Stimulated activated CD8-positive, alpha-beta memory T cell treated with anti-CD3 and anti-CD28 coated beads, Interleukin-15, amount 100 ng/mL, for 1 hour (primary cell): ENCODE measurements around the gene EML2.
"Not testable (repeated sequence)": the region's sequence is repeated elsewhere in the genome, so short reads cannot be mapped to it uniquely, and the experiment has no call there.

ENCODE experiments used
- DNase-seq: peaks from one replicate; pipeline ENCODE4 v3.0.0-alpha.2; 2020; ENCODE audit warnings: low read depth

The EML2 gene

GRCh38 chr19:45638930-45639729 lies at the start of gene EML2:
EML2 (minus strand) TSS chr19:45639397; CDS start chr19:45639376, 21 bp downstream.
- DNase-seq, result peak; percentile 18

GRCh38 chr19:45687599-45687998 lies 48.4 kb upstream of the EML2 start:
- DNase-seq, result no peak

DNA sequence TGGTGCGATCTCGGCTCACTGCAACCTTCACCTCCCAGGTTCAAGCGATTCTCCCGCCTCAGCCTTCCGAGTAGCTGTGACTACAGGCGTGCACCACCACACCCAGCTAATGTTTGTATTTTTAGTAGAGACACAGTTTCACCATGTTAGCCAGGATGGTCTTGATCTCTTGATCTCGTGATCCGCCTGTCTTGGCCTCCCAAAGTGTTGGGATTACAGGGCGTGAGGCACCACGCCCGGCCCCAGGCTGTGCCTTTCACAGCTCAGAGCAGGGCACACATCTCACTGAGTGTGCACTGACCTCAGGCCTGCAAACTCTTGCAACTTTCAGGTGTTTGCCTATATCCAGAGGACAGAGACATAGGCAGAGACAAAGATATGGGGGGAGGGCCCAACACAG lies 45.8 kb upstream of the EML2 start:
- not testable (repeated sequence) for DNase-seq

DNA sequence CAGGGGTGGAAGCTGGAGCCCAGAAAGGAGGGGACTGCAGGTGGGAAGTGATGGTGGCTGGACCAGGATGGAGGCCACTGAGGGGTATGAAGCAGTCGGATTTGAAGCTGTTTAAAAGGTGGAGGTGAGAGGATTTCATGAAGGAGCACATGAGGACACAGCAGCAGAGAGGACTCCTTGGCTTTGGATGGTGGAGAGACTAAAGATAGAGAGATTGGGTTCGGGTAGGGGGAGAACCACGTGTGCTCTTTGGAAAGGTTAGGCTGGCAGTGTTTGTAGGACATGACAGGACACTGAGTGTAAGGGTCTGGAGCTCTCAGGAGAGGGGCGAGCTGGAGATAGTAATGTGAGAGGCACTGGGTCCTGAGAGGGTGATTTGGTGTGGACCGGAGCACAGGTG lies 43.7 kb upstream of the EML2 start:
- DNase-seq, result no peak

DNA sequence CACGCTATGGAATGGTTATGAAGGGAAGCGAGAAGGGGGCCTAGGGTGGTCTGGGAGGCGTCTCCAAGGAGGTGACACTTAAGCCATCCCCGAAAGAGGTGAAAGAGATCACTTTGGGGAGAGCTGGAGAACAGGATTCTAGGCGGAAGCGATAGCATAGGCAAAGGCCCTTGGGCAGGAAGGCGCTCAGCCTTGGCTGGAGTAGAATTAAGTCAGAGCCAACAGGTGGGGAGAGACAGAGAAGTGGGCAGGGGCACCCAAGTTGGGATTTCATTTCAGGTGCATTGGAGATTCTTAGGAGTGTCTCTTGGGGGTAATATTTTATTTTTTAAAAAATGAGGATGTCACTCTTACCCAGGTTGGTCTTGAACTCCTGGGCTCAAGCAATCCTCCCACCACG lies 42.9 kb upstream of the EML2 start:
- no peak for DNase-seq

GRCh38 chr19:45681391-45682015 lies 42.3 kb upstream of the EML2 start:
- DNase-seq, result peak; percentile 69

- DNase-seq, result peak; percentile 61
Observed at GRCh38 chr19:45677351-45678230, 38.4 kb upstream of the EML2 start.

DNA sequence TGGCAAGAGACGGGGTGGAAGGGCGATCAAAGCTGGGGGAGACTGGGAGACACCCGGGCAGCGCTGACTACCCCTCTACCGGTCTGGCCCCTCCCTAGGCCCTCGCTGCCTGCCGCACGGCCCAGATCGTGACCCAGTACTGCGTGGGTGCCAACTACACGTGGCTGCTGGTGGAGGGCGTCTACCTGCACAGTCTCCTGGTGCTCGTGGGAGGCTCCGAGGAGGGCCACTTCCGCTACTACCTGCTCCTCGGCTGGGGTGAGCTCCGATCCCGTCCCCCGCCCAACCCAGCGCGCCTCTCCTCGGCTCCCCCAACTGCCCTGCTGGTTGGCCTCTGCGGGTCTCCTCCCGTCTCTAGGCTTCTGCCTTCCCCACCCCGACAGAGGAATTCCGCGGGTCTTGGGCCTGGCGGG lies 37.7 kb upstream of the EML2 start:
- no peak for DNase-seq

- no peak for DNase-seq
Observed at GRCh38 chr19:45674946-45675345, 35.7 kb upstream of the EML2 start.

- no peak for DNase-seq
Observed at GRCh38 chr19:45670670-45671453, 31.7 kb upstream of the EML2 start.

- no peak for DNase-seq
Observed at GRCh38 chr19:45668342-45668871, 29.2 kb upstream of the EML2 start.

DNA sequence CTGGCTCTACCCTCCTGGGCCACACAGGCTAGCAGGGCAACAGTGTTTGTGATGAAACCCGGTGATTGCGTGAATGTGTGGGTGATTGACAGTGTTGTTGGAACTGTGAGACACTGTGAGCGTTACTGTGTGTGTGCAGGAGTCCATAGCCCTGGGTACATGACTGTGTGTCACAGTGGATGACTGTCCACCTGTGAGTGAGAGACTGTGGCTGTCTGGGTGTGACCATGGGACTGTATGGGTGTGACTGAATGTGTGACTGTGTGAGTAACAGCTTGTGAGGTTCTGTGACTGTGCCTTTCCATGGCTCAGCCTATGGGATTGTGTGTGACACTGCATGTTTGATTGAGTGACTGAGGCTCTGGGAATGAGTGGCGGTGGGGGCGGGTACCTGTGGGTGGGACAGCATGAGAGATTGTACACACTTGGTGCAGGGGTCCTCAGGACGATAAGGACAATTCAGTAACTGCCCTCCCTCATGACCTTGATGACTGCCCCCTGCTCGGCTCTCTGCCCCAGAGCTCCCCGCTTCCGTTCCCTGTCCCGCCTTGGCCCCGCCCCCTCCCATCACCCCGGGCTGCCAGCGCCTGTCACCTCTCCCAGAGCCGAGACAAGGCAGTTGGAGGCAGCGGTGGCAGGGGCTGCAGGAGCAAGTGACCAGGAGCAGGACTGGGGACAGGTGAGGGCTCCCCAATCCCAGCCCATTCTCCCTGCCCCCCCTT lies 28.6 kb upstream of the EML2 start, which contains the start of gene GIPR:
Gene GIPR (plus strand): TSS at position 602 of the 722 bp plus-strand sequence. CDS start 1,300 bp downstream, outside the sequence.
- no peak for DNase-seq

DNA sequence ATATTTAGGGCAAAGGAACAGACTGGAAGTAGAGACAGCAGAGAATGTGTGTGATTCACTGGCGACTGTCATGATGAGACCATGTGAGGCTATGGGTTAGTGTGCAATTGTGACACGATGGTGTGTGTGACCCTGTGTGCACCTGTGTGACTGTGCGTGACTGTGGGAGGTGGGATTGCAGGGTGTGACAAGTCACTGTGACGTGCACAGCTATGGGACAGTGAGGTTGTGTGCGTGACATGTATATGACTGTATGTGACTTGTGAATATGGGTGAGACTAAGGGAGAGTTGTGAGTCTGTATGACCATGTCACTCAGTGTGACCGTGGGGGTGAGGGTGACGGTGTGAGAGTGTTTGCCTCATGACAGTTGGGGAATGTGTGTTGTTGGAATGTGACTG lies 25.4 kb upstream of the EML2 start:
- no peak for DNase-seq

DNA sequence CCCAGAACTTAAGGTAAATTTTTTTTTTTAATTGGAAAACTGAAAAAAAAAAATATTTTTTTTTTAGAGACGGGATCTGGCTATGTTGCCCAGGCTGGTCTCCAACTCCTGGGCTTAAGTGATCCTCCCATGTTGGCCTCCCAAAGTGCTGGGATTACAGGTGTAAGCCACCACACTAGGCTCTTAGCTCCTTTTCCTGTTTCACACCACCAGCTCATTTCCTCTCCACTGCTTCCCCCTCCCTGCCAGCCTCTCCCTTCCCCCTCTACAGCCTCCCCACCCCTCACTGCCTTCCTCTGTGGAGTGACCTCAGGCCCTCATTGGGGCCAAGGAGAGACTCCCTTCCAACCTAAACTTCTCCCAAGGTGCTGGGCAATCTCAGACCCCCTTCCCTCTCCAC lies 24.6 kb upstream of the EML2 start:
- no peak for DNase-seq

DNA sequence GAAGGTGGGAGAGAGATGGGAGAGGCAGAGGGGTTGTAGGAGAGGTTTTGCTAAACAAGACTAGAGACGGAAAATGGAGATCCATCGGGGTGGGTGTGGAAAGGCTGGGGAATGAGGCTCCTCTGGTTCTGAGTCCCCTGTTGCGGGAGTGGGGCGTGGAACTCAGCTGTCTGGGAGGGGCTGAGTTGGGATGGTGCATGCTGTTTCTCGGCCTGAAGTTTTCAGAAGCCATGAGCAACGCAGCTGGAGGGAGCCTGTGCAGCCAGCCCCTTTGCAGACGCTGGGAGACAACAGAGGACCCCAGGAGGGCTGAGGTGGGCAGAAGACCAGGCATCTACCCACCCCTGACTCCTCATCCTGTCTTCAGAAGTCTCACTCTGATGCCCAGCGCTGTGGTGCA lies 21.4 kb upstream of the EML2 start:
- DNase-seq, result no peak

DNA sequence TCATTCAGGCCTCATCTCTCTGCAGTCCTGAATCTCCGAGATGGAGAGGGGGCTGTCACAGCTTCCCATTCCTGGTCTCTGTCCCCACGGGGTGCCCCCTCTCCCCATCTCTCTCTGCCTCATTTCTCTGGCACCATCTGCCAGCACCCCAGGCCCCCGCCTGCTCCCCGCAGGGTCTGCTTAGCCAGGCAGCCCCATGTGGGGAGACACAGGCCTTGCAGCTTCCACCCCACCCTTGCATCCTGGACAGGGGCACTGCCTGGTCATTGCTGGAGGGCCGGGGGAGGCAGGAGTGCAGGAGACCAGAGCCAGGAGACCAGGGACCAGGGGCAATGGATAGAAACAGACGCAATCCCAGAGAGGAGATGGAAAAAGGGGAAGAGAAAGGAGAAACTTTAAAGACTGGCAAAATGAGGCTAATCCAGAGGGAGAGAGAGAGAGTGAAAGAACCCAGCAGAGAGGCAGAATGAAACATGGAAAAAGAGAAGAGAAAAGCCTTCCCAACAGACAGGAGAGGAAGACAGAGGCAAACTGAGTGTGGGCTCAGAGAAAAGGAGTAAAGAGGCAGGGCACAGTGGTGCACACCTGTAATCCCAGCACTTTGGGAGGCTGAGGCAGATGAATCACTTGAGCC lies 20.0 kb upstream of the EML2 start:
- DNase-seq, result no peak

DNA sequence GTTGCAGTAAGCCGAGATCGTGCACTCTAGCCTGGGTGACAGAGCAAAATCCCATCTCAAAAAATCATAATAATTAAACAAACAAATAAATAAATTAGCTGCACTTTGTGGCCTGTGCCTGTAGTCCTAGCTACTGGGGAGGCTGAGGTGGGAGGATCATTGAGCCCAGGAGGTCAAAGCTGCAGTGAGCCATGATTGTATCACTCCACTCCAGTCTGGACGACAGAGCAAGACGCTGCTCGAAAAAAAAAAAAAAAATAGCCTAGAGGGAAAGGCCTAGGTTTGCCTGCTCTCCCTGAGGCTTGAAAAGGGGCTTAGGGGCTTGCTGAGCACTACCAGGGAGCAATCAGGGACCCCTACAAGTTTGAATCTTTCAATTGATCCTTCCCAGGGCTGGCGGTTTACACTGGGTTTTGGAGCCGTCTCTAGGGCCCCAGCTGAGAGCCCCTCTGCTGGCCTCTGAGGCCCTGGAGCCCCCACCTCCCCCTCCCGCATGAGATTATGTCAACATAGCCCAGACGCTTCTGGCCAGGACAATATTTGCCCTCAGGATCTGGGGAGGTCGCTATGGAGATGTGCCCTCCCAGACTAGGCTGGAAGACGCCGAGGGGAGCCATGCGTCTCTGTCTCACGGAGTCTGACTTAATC lies 18.4 kb upstream of the EML2 start:
- DNase-seq, result no peak

DNA sequence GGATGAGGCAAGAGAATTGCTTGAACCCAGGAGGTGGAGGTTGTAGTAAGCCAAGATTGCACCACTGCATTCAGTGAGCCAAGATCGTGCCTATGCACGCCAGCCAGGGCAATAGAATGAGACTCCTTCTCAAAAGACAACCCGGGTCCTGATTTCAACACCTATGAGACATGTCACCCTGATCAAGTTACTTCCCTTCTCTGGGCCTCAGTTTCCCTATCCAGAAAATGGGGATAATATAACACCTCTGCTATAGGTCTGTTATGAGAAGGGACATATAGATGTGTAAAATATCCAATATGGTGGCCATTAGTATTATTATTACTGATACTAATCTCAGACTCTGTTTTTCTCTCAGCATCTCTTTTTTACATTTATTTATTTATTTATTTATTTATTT lies 15.9 kb upstream of the EML2 start:
- DNase-seq, result no peak

- DNase-seq, result no peak
Observed at GRCh38 chr19:45653634-45654033, 14.4 kb upstream of the EML2 start.

DNA sequence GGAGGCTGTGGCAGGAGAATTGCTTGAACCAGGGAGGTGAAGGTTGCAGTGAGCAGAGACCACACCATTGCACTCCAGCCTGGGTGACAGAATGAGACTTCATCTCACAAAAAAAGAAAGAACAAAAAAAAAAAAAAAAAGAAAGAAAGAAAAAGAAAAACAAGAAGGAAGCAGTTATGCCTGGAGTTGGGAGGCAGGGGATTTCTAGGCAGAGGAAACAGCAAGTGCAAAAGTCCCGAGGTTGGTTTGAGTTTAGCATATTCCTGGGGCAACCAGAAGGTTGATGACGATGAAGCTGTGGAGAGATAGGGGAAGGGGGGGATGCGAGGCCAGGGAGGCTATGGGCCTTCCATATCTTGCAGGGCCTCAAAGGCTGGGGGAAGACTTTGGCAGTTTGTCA lies 11.5 kb upstream of the EML2 start:
- no peak for DNase-seq
